Transverse colon (tissue), 4 donors: ENCODE measurements around the gene A1CF.

Experiments used
- EP300 ChIP-seq: sonication (generic); formaldehyde crosslinking; IDR thresholded peaks from one replicate; pipeline ENCODE4 v1.6.1; 2017; ENCODE audit warnings: antibody characterized with exemption, low read depth
- POLR2A ChIP-seq: fragments of 450-650 bp; IDR thresholded peaks from one replicate; pipeline ENCODE4 v1.6.1; 2016; ENCODE audit warnings: antibody characterized with exemption, mild to moderate bottlenecking, moderate library complexity
- POLR2AphosphoS5 ChIP-seq, 3 donors: sonication (generic); formaldehyde crosslinking; IDR thresholded peaks; one replicate each; pipeline ENCODE4 v1.6.1; 2016; ENCODE audit warnings: antibody characterized with exemption in 3 of 3
- TF ChIP-seq, protein P1 (sequence below), 5 experiments: fragments of 200-600 bp in 3 of 5; fragments of 450-650 bp in 2 of 5; sonication (generic) in 3 of 5; IDR thresholded peaks; 1 replicate in 2 of 5; 2 replicates in 3 of 5; pipeline ENCODE4 v1.5.1; 2016 to 2017; ENCODE audit warnings: antibody characterized with exemption in 5 of 5, inconsistent platforms in 3 of 5, mild to moderate bottlenecking in 2 of 5, moderate library complexity in 1 of 5

DNA sequence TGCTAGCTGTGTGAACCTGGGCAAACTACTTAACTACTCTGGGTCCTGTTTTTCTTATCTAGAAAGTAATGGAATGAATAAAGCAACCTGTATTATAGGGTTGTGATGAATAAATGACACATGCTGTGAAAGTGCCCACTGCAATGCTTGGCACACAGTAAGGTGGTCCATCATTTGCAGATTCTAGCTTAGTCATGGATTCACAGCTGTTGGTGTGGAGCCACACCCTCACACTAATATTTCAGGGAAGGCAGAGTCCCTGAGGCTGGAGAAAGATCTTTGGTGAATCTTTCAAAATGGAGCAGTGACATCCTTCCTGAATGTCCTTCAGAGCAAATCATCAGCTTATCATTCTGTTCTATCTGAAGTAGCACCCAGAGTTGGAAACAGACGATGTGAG is 60.6 kb downstream of the A1CF start:
- no peak for TF ChIP-seq POLR2AphosphoS5 (IDR thresholded peaks at IDR 0.05)
- TF ChIP-seq, protein P1, sequence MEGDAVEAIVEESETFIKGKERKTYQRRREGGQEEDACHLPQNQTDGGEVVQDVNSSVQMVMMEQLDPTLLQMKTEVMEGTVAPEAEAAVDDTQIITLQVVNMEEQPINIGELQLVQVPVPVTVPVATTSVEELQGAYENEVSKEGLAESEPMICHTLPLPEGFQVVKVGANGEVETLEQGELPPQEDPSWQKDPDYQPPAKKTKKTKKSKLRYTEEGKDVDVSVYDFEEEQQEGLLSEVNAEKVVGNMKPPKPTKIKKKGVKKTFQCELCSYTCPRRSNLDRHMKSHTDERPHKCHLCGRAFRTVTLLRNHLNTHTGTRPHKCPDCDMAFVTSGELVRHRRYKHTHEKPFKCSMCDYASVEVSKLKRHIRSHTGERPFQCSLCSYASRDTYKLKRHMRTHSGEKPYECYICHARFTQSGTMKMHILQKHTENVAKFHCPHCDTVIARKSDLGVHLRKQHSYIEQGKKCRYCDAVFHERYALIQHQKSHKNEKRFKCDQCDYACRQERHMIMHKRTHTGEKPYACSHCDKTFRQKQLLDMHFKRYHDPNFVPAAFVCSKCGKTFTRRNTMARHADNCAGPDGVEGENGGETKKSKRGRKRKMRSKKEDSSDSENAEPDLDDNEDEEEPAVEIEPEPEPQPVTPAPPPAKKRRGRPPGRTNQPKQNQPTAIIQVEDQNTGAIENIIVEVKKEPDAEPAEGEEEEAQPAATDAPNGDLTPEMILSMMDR (IDR thresholded peaks at IDR 0.05), result no peak
- no peak for TF ChIP-seq EP300
- no peak for TF ChIP-seq POLR2A
